GM15510 (cell line): ENCODE results near the gene OPCML.

Experiments
- POLR2A ChIP-seq: IDR thresholded peaks from 3 replicates; pipeline ENCODE4 v1.6.1; 2011; ENCODE audit warnings: borderline replicate concordance; ENCODE audit not compliant: insufficient read length; ENCODE audit errors: extremely low read depth

Gene OPCML

DNA sequence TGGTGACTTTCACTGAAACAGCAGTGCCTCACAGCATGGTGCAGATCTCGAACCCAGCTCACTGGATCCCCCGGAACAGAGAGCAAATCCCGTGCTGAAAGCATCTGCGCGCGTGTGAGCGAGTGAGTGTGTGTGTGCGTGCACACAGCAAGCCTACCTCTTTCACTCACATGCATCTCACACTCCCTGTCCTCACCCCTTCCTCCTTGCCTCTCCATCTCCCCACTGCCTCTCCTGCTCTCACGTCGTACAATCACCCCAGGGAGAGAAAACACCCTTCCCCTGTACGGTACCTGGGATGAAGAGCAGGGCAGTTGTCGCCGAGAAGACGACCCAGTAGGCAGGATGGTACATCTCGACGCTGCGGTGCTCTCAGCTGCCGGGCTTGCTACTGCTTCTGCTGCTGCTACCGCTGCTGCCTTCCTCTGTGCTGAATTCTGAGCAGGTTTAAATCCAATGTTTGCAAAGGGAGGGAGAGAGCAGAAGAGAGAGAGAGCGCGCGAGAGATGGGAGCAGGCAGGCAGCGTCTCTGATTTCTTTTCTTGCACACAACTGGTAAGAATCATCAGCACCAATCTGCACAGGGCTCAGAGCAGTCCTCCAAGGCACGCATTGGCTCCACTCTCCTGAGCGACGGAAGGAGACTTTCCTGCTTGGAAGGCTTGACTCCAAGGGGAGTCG is at the start of gene OPCML:
OPCML (minus strand) TSS at position 531 of the 681 bp plus-strand sequence.
- no peak for TF ChIP-seq POLR2A

DNA sequence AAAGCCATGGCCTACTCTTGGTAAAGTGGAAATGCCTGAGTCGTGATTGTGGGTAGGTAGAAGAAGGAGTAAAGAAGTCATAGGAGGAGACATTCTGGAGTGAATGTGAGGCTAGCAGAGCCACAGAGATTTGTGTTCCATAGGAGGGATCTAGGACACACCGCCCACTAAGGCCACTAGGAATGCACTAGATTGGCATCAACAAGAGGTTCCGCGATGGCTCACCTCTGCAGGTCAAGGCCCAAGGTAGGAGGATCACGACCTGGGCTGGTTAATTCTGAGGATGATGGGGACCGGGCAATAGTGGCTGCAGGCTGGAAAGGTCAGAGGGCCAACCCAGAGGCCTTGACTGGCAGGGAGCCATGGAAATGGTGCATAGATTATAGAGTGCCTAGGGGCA is 48.8 kb upstream of the OPCML start:
- no peak for TF ChIP-seq POLR2A

DNA sequence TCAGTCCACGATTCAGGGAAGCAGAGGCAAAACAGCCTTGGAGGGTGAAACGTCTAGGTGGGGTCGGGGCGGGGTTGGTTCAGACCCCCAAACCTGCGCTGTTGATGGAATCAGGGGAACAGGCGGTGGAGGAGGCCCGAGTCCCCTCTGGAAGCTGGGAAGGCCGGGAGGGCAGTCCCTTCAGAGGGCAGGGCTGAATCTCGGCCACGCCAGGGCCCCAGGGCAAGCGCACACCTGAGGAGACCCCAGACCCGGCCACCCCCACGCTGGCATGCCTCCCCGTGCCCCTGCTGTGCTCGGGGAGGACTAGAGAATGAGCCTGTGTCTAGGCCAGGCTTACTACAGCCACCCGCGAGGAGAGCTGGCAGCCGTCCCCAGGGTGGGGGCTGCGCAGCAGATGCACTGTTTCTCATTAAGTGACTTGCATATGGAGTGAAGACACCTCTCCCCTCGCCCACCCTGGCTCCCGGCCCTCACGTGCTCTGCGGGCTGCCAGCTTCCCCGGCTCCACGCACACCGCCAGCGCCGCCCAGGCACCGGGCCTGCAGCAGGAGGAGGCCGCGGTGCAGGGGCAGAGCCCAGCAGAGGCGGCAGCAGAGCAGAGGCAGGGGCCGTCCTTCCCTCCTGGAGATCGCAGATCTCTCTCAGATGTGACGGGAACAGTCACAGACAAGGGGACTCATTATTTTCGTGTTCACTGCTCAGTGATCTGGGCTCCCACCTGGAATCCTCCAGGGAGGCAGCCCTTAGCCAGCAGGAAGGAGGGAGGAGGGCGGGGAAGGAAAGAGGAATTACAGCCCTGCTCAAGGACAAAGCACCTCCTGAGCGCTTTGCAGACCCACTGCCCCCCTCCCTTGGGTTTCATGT is 47.1 kb upstream of the OPCML start:
- no peak for TF ChIP-seq POLR2A

DNA sequence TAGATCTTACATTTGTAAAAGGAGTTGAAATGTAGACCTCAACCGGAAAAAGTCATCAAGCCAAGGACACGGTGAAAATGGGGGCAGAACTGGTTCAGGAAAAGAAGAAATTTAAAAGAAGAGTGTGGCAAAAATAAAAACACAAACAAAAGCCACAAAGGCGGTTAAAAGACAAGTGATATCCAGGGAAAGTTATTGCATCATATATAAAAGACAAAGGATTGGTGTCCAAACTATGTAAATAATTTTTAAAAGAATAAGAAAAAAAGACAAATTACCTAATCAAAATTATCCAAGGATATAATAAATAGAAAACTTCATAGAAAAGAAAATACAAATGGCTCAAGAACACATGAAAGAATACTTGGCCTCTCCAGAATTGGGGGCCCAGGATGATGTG is 45.1 kb upstream of the OPCML start:
- TF ChIP-seq POLR2A, result no peak

DNA sequence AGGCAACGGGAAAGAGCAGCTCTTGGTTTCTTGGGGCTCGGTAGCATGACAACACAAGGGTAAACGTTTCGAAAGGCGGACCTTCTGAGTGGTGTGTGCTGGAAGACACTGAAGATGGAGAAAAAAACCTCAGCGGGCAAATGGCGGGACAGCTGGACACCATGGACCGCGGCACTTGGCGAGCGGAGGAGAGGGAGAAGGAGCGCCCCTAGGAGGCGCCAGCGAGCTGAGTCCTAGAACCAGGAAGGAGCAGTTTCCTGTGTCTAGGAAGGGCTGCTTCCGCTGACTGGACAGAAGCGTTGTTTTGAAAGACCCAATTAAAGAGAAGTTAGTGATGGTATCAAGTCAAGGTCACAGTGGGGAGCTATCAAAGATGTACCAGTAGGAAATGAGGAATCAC is 44.0 kb upstream of the OPCML start:
- TF ChIP-seq POLR2A, result no peak

DNA sequence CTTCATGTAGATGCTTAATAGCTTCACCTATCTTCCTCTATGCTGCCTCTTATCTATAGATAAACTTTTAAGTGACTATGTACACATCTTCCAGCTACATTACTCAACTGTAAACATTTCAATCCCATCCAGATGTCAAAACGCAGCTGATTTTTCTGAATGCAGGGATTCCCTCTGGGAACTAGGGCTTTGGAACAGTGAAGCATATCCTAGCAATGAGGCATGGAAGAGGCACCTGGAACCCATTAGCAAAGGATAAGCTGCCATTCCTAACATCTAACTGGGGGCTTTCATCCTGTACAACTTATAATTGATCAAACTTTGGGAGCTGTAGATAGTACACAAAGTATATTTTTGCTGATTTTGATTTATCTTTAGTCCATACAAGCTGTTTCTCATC is 40.8 kb upstream of the OPCML start:
- no peak for TF ChIP-seq POLR2A

DNA sequence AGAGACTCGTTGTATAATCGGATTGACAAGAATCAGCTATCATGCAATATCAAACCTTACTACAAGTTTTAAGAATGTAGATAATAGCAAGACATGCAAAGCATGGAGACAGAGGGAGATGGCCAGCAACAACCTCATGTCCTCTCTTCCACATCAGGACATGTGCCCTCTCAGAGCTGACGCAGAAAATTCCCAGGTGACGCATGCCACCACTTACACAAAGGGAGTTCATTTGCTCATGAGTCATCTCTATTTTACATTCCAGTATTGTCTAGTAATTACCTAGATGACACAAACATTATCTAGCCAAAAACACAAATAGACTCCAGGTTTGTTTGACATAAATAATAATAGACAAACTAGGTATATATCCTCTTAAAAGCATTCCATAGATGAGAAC is 38.1 kb upstream of the OPCML start:
- TF ChIP-seq POLR2A, result no peak

DNA sequence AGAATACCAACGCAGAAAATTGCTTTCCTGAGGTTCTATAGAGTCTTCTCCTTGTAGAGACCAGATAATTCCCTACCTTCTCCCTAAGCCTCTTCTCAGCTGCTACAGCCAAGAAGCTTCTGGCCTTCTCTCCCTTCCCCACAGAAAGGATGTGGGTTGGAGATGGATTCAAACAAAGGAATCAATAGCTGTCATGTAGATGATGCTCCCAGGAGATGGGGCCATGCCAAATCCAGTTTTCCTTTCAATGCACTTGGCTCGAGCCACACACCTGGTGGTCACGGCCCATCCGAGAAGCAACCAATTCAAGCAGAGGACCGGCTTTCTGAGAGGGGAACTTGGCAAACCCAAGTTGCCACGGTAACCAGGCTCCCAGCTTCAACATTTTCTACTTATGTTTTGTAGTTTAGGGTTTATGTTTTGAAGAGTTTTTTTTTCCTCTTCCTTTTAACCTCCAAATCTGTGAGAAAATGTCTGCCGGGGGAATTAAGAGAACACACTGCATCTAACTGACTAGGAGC is 31.3 kb upstream of the OPCML start:
- no peak for TF ChIP-seq POLR2A

DNA sequence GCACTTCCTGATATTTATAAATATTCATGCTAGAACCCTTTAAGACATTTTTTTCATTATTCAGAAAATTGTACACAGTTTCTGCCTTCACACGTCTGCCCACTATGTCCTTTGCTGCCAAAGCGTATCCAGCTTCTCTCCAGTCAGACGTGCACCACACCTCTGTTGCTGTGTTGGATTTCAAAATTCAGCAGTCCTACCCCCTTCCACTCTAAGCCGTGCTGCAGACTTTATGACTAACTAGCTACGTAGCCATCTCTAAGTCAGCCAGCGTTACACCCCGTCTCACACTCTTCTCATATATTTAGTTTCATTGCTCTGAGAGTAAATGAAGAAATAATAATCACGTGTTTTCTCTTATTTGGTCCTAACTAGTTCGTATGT is 28.2 kb upstream of the OPCML start:
- TF ChIP-seq POLR2A, result no peak

DNA sequence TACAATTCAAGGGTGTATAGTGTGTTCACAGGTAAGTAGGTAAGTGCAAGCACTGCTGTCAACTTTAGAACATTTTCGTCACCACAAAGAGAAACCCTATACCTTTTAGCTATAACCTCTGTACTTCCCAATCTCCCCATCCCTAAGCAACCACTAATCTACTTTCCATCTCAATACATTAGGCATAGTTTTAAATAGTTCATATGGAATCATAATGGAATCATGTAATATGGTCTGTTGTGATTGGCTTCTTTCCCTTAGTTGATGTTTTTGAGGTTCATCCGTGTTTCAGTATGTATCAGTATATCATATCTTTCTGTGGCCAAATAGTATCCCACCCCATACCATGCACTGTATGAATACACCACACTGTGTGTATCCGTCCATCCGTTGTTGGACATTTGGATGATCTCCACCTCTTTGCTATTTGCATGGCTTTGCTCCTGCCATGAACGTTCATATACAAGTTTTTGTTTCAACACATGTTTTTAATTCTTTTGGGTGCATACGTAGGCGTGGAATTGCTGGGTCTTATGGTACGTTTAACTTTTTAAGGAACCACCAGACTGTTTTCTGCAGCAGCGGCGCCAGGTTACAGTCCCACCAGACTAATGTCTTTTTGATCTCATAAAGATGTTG is 27.7 kb upstream of the OPCML start:
- no peak for TF ChIP-seq POLR2A

DNA sequence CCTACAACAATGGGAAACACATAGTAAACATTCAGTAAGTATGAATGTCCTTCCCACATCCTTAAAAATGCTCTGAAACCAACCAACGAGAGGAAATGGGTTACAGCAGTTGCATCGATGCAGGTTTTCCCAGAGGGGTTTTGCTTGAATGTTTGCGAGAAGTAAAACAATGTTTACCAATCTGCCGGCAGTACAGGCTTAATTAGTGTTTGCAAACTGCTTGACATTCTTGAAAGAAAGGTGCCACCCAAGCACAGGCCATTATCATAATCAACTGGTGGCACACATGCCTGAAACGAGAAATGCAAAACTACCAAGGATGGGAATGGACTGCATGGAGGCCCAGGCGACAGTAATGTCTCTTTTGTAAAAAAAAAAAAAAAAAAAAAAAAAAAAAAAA is 27.1 kb upstream of the OPCML start:
- no peak for TF ChIP-seq POLR2A

DNA sequence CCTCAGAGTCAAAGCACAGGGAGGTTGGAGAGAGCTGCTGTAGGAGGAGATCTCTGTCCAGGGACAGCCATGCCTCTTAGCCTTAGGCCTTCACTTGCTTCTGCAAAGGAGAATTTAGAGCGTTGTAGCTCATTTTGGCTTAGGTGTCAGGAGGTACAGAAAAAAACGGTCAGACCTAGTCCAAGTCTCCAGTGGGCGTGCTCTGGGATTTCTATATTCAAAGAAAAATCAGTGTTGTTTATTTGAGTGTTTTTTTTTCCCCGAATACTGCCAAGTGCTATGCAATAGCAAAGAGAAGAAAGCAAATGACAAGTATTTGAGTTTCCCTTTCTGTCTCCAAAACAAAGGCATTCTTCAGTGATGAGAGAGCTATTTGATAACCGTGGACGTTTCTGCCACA is 22.7 kb upstream of the OPCML start:
- TF ChIP-seq POLR2A, result no peak

DNA sequence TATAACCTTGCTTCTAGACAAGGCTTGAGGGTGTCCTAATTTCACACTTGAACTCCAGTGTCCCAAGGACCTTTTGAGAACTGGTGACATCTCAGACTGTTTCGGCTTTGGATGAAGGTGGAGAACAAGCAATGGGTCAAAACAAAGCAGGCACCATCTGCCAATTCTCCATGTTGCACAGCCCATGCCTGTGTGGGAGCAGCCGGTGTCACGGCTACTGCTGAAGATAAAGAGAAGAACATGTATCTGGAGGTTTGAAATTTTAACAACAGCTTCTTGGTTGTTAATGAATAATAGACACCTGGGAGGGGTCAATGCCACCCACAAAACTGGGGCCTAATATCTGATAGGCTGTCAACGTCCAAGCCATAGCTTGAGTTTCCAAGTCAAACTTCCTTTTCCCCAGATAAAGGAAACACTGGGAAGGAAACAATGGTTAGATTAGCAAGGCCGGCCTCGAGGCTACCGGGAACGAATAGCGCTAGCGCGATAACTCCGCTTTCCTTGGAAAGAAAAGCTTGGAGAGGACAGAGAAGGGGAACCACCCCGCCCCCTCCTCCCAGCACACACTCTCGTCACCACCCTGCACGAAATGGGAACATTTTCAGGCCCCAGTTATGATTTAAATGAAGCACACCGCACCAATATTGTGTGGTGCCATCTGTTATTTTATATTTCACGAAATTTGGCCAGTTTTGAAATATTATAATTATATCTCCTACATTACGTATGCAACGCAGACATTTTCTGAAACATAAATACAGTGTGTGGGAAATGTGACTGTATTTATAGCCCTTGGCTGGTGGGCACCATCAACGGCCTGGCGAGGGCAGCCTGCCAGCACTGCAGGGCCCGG is 21.8 kb upstream of the OPCML start:
- TF ChIP-seq POLR2A, result no peak

DNA sequence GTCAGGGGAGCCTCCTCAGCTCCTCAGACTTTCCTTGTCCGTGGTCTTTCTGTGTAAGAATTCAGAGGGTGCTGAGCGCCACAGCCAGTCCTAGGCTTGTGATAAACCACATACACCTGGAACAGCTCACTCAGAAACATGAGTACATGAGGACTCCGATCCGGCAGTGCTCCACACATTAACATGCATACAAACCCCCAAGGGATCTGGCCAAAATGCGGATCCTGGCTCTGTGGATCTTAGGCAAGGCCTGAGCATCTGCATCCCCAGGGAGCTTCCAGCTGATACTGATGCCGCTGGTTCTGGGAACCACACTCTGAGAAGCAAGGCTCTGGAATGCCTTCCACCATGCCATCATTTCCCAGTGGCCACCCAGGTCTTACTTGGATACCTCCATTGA is 20.6 kb upstream of the OPCML start:
- no peak for TF ChIP-seq POLR2A

DNA sequence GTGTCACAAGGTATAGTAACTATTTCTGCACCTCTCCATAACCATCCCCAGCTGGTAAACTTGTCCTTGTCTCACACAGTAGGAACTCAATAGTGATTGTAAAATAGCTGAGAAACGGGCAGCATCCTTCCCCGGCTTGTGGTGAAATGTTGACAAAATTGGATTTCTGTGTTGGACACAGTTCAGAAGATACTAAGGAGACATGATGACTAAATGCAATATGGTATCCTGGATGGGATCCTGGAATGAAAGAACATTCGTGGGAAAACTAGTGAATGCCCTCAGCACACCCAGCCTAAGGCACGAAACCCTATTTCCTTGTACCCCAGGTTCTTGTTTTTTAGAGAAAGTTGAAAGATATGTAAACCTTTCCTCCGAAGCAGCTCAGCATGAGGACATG is 18.8 kb upstream of the OPCML start:
- TF ChIP-seq POLR2A, result no peak

DNA sequence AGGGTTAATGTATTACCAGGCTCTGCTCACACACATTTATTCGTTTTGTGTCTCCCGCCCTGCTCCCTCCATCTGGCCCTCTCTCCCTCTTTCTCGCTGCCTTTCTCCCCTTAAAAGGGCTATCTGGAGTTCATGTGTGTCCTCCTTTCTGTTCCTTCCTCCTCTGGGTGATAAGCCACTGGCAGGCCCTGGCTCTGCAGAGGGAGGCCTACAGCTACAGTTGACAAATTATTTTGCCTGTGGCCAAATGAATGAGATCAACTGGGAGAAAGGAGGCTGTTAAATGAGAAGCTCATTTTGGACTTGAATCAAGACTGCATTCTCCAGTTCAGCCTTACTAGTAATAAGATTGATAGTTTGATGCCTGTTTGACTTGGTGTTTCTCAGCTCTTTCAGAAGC is 17.5 kb upstream of the OPCML start:
- TF ChIP-seq POLR2A, result no peak

DNA sequence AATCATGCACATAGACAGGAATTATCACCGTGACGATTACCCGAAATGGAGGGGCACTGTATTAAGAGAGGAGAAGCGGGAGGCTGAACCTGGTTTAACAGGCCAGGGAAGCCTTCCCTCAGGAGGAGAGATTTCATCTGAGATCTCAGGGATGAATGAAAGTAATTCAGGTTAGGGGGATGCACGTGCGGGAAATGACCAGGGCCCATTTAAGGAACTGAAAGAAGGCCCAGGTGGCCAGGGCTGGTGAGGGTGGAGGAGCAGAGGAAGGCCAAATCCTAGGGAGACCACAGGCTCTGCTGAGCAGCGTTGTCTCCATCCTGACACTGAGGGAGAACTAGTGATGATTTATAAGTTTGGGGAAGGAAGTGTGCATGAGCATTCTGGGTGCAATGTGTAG is 16.3 kb upstream of the OPCML start:
- no peak for TF ChIP-seq POLR2A
